Endothelial cell of umbilical vein (primary cell): Measurements from ENCODE around the gene CYTH1. TPM values are rescaled to one million over a fixed set of nuclear protein-coding genes. Genes with fewer than 3 reads are reported as not detected.

Experiments
- BruUV-seq: library from RNA; stranded (reverse); fragments of 400-500 nt; replicated peaks from 2 replicates; lab custom pipeline; 2021; lab: Mats Ljungman, UMichigan
- CTCF ChIA-PET: fragments of 300-600, 350-600 bp; sonication (Branson Sonifier 250); formaldehyde crosslinking; loops from one replicate; lab custom pipeline; 2021; ENCODE audit warnings: antibody characterized with exemption, inconsistent platforms; lab: Charles Lee
- POLR2A ChIA-PET: fragments of 300-600, 350-600 bp; sonication (Branson Sonifier 250); formaldehyde crosslinking; loops from one replicate; lab custom pipeline; 2021; ENCODE audit warnings: antibody characterized with exemption, inconsistent platforms; lab: Charles Lee
- DNase-seq: peaks from one replicate; pipeline ENCODE4 v3.0.0-alpha.2; 2011; ENCODE audit warnings: low read depth, low spot score
- FAIRE-seq: peaks from 2 replicates; lab custom pipeline; 2011; peaks lifted over from hg19 to GRCh38; lab: Jason Lieb, UNC
- H2AFZ ChIP-seq: 2 replicates; pipeline ENCODE4 v1.6.0; 2012; ENCODE audit warnings: low read depth, low read length, control low read depth, inconsistent platforms
- H3K27ac ChIP-seq: 2 replicates; pipeline ENCODE4 v1.5.1; 2011; ENCODE audit warnings: low read depth, mild to moderate bottlenecking, control low read depth, low read length, moderate library complexity; ENCODE audit not compliant: insufficient read depth
- H3K27me3 ChIP-seq, 2 experiments: 2 replicates each; pipeline versions ENCODE4 v1.6.0 to v1.6.1; 2011; ENCODE audit warnings: low read length in 2 of 2, mixed read lengths in 1 of 2; ENCODE audit not compliant: control insufficient read depth in 2 of 2, insufficient read depth in 2 of 2
- H3K36me3 ChIP-seq, 2 experiments: 2 replicates in 1 of 2; 3 replicates in 1 of 2; pipeline ENCODE4 v1.5.1; 2011; ENCODE audit warnings: low read length in 2 of 2, mild to moderate bottlenecking in 1 of 2, moderate library complexity in 1 of 2; ENCODE audit not compliant: control insufficient read depth in 2 of 2, insufficient read depth in 2 of 2; ENCODE audit errors: extremely low read depth in 1 of 2
- H3K4me1 ChIP-seq: 3 replicates; pipeline ENCODE4 v1.5.1; 2011; ENCODE audit warnings: mild to moderate bottlenecking, low read length; ENCODE audit not compliant: control insufficient read depth, insufficient read depth; ENCODE audit errors: extremely low read depth
- H3K4me2 ChIP-seq: 2 replicates; pipeline ENCODE4 v1.6.1; 2011; ENCODE audit warnings: low read length, control low read depth, mixed read lengths; ENCODE audit not compliant: insufficient read depth
- H3K4me3 ChIP-seq, 3 experiments: fragments of 200-600 bp in 1 of 3; sonication (generic), shearing (Covaris generic) in 1 of 3; replicated peaks in 1 of 3; 2 replicates each; pipeline ENCODE4 v1.5.1; 2011 to 2016; ENCODE audit warnings: control low read depth in 3 of 3, low read length in 3 of 3, mild to moderate bottlenecking in 2 of 3, inconsistent platforms in 1 of 3, low read depth in 1 of 3, moderate library complexity in 1 of 3; ENCODE audit not compliant: insufficient read depth in 1 of 3
- H3K79me2 ChIP-seq: 2 replicates; pipeline ENCODE4 v1.6.0; 2012; ENCODE audit warnings: low read length, inconsistent platforms; ENCODE audit not compliant: control insufficient read depth, insufficient read depth
- H3K9ac ChIP-seq: replicated peaks from 2 replicates; pipeline ENCODE3; 2011; ENCODE audit warnings: low read length, control low read depth; ENCODE audit not compliant: insufficient read depth; ENCODE audit errors: extremely low read depth
- H3K9me1 ChIP-seq: replicated peaks from 3 replicates; pipeline ENCODE4 v1.6.0; 2011; ENCODE audit warnings: mild to moderate bottlenecking, low read length; ENCODE audit not compliant: control insufficient read depth, insufficient read depth; ENCODE audit errors: extremely low read depth
- H3K9me3 ChIP-seq: replicated peaks from 2 replicates; pipeline ENCODE4 v1.5.1; 2012; ENCODE audit warnings: low read length, inconsistent platforms; ENCODE audit not compliant: control insufficient read depth, insufficient read depth
- H4K20me1 ChIP-seq: replicated peaks from 2 replicates; pipeline ENCODE3; 2011; ENCODE audit warnings: mild to moderate bottlenecking, low read length; ENCODE audit not compliant: control insufficient read depth, insufficient read depth; ENCODE audit errors: extremely low read depth
- CTCF ChIP-seq, 2 donors: IDR thresholded peaks; 1 replicate in 1 of 2; 2 replicates in 1 of 2; pipeline ENCODE4 v1.5.1; 2011; ENCODE audit warnings: low read length in 2 of 2, mild to moderate bottlenecking in 2 of 2, moderate library complexity in 2 of 2, control low read depth in 1 of 2, inconsistent platforms in 1 of 2, low read depth in 1 of 2; ENCODE audit not compliant: insufficient read depth in 1 of 2; ENCODE audit errors: extremely low read depth in 1 of 2
- EZH2 ChIP-seq: IDR thresholded peaks from 2 replicates; pipeline ENCODE4 v1.6.1; 2012; ENCODE audit warnings: borderline replicate concordance, low read depth, mild to moderate bottlenecking, moderate library complexity, low read length, inconsistent platforms; ENCODE audit not compliant: severe bottlenecking
- FOS ChIP-seq: IDR thresholded peaks from 2 replicates; pipeline ENCODE4 v1.6.1; 2011; ENCODE audit warnings: mild to moderate bottlenecking, low read length, moderate library complexity, borderline replicate concordance; ENCODE audit not compliant: insufficient read depth
- GATA2 ChIP-seq: IDR thresholded peaks from 2 replicates; pipeline ENCODE4 v1.7.0; 2011; ENCODE audit warnings: low read depth, mild to moderate bottlenecking, moderate library complexity, mixed read lengths, low read length; ENCODE audit not compliant: insufficient read length, insufficient read depth
- JUN ChIP-seq: IDR thresholded peaks from 2 replicates; pipeline ENCODE4 v1.6.1; 2011; ENCODE audit warnings: borderline replicate concordance, low read depth; ENCODE audit not compliant: insufficient read length, insufficient read depth
- MAX ChIP-seq: IDR thresholded peaks from 2 replicates; pipeline ENCODE4 v1.6.1; 2011; ENCODE audit not compliant: insufficient read depth, insufficient read length
- MYC ChIP-seq: IDR thresholded peaks from one replicate; pipeline ENCODE4 v1.6.1; 2011; ENCODE audit warnings: mild to moderate bottlenecking, low read depth, low read length
- POLR2A ChIP-seq: IDR thresholded peaks from 2 replicates; pipeline ENCODE4 v1.6.1; 2012; ENCODE audit warnings: low read depth, mild to moderate bottlenecking, control low read depth, low read length
- POLR2AphosphoS5 ChIP-seq: IDR thresholded peaks from 2 replicates; pipeline ENCODE4 v1.6.1; 2012; ENCODE audit warnings: low read depth, mild to moderate bottlenecking, control low read depth, low read length, moderate library complexity; ENCODE audit not compliant: insufficient read depth
- dilution Hi-C: fragments of 300-500 bp; cut with MboI; formaldehyde crosslinking; loops from one replicate; pipeline ENCODE4 v1.15.0; 2019; ENCODE audit warnings: low sequenced_read_pairs; ENCODE audit not compliant: extremely low pct_ligation_motif_present
- intact Hi-C: fragments of 100-400 bp; cut with micrococcal nuclease; formaldehyde crosslinking; loops from one replicate; pipeline ENCODE4 v1.10.0; 2022
- polyA plus RNA-seq, 4 experiments: library from polyadenylated mRNA; depleted of rRNA in 3 of 4; stranded (reverse) in 3 of 4; unstranded in 1 of 4; fragments of >200 nt; gene quantifications; 2 replicates each; pipeline versions ENCODE4 v1.2.1 to v1.2.3, GENCODE V29; 2011 to 2012; ENCODE audit warnings: missing spikeins in 1 of 4
- total RNA-seq: library from RNA; stranded (reverse); gene quantifications from 2 replicates; pipeline ENCODE4 v1.2.3, GENCODE V29; 2021

The CYTH1 gene
- total and polyA plus RNA-seq, 2 donors (not counting 3 experiments of a cell fraction or from before 2014, with no cell fraction given) = 35.9 to 49.9 TPM

- no peak overlapping the region for H3K9ac ChIP-seq
- BruUV-seq = no TSS peak
- no peaks in the 10 kb centered on the region for H4K20me1 ChIP-seq
- no peaks in the 10 kb centered on the region for H3K27me3 ChIP-seq
- peaks cover 4% of the 10 kb centered on the region for H3K4me1 ChIP-seq
- POLR2A ChIA-PET = no interaction called here
- H3K9me3 ChIP-seq = no peaks in the 10 kb centered on the region
- CTCF ChIA-PET = interaction anchor here (0.7 kb wide), 1 partner anchor 17 kb away, joined by 3 read pairs; no protein-coding TSS in a partner anchor
- DNase-seq = no peak
- no peak overlapping the region for H3K4me2 ChIP-seq
- no peak overlapping the region for H3K27ac ChIP-seq
- H3K4me3 ChIP-seq = no peak overlapping the region
- no peaks in the 10 kb centered on the region for H3K36me3 ChIP-seq
- H2AFZ ChIP-seq = no peak overlapping the region
- FAIRE-seq = no peak
- TF ChIP-seq MAX (no peak), CTCF (IDR thresholded peaks at IDR 0.05; ENCODE audit: extremely low read depth in 1 of 2, insufficient read depth in 1 of 2, low read depth in 1 of 2, low read length in 2 of 2) (no peak), EZH2 (no peak), MYC (no peak), POLR2A (no peak), POLR2AphosphoS5 (no peak), FOS (no peak), JUN (no peak), GATA2 (no peak)
- H3K79me2 ChIP-seq = peaks cover 17% of the 10 kb centered on the region
- dilution Hi-C loops = no loop called here
- intact Hi-C loops = no loop called here
- no peaks in the 10 kb centered on the region for H3K9me1 ChIP-seq
Measured at GRCh38 chr17:78783711-78784324, 1.7 kb upstream of the CYTH1 start.
